ENCODE results near the gene CCBE1. TPM values are rescaled to one million over a fixed set of nuclear protein-coding genes. Genes with fewer than 3 reads are reported as not detected.

CCBE1 gene
- total RNA-seq, 1 donor from 2014 or later: 1.8 TPM

- no peak for DNase-seq (ENCODE audit: low read depth)
- TF ChIP-seq CTCF (conservative IDR thresholded peaks at IDR 0.05; ENCODE audit: low read depth, low read length): no peak
- no peak overlapping the region for H3K4me3 ChIP-seq (ENCODE audit: low read depth, low read length)
These were observed 73.5 kb downstream of the CCBE1 start for GRCh38 chr18:59623456-59624368.

GRCh38 chr18:59621027-59621426, 76.2 kb downstream of the CCBE1 start:
- TF ChIP-seq CTCF (conservative IDR thresholded peaks at IDR 0.05; ENCODE audit: low read depth, low read length): no peak
- no peak for DNase-seq (ENCODE audit: low read depth)
- no peak overlapping the region for H3K4me3 ChIP-seq (ENCODE audit: low read depth, low read length)

GRCh38 chr18:59620381-59620780, 76.8 kb downstream of the CCBE1 start:
- no peak for TF ChIP-seq CTCF (conservative IDR thresholded peaks at IDR 0.05; ENCODE audit: low read depth, low read length)
- no peak overlapping the region for H3K4me3 ChIP-seq (ENCODE audit: low read depth, low read length)
- no peak for DNase-seq (ENCODE audit: low read depth)

- no peak for DNase-seq (ENCODE audit: low read depth)
- TF ChIP-seq CTCF (conservative IDR thresholded peaks at IDR 0.05; ENCODE audit: low read depth, low read length): no peak
- H3K4me3 ChIP-seq (ENCODE audit: low read depth, low read length): no peak overlapping the region
These were observed 77.4 kb downstream of the CCBE1 start for GRCh38 chr18:59619816-59620215.

- no peak for TF ChIP-seq CTCF (conservative IDR thresholded peaks at IDR 0.05; ENCODE audit: low read depth, low read length)
- H3K4me3 ChIP-seq (ENCODE audit: low read depth, low read length): no peak overlapping the region
- no peak for DNase-seq (ENCODE audit: low read depth)
These were observed 79.7 kb downstream of the CCBE1 start for GRCh38 chr18:59617468-59617932.

GRCh38 chr18:59616501-59616900, 80.7 kb downstream of the CCBE1 start:
- no peak for TF ChIP-seq CTCF (conservative IDR thresholded peaks at IDR 0.05; ENCODE audit: low read depth, low read length)
- H3K4me3 ChIP-seq (ENCODE audit: low read depth, low read length): no peak overlapping the region
- no peak for DNase-seq (ENCODE audit: low read depth)

GRCh38 chr18:59613903-59614302, 83.3 kb downstream of the CCBE1 start:
- no peak overlapping the region for H3K4me3 ChIP-seq (ENCODE audit: low read depth, low read length)
- DNase-seq (ENCODE audit: low read depth): no peak
- TF ChIP-seq CTCF (conservative IDR thresholded peaks at IDR 0.05; ENCODE audit: low read depth, low read length): no peak

All from epithelial cell of proximal tubule (primary cell).